H1 (cell line): ENCODE measurements around the gene RANBP17. TPM values are rescaled to one million over a fixed set of nuclear protein-coding genes. Genes with fewer than 3 reads are reported as not detected.
A peak's percentile ranks its signal among the peaks of the same experiment; 100 is the strongest.

ENCODE experiments used
- CTCF ChIA-PET: fragments of 300-600 bp; sonication (Branson Sonifier 250); formaldehyde crosslinking; loops from one replicate; lab custom pipeline; 2021; ENCODE audit not compliant: partially characterized antibody; lab: Charles Lee
- POLR2A ChIA-PET: fragments of 300-600 bp; sonication (Branson Sonifier 250); formaldehyde crosslinking; loops from one replicate; lab custom pipeline; 2021; ENCODE audit warnings: inconsistent platforms; ENCODE audit not compliant: partially characterized antibody; lab: Charles Lee
- DNase-seq, 2 experiments: peaks; one replicate each; pipeline versions ENCODE4 v3.0.0 to v3.0.0-alpha.2; 2010 to 2022; ENCODE audit warnings: low spot score in 2 of 2, low read depth in 1 of 2, mixed read lengths in 1 of 2
- FAIRE-seq: peaks from 2 replicates; lab custom pipeline; 2011; peaks lifted over from hg19 to GRCh38; lab: Jason Lieb, UNC
- H2AFZ ChIP-seq: 2 replicates; pipeline ENCODE4 v1.8.1; 2012; ENCODE audit warnings: low read length, inconsistent platforms
- H2AK5ac ChIP-seq: 2 replicates; pipeline ENCODE4 v1.6.1; 2013; ENCODE audit warnings: low read depth, low read length
- H2BK120ac ChIP-seq: replicated peaks from 2 replicates; pipeline ENCODE3; 2013; ENCODE audit warnings: low read depth, low read length, inconsistent platforms
- H2BK12ac ChIP-seq: 2 replicates; pipeline ENCODE4 v1.6.1; 2013; ENCODE audit warnings: low read depth, low read length
- H2BK15ac ChIP-seq: 2 replicates; pipeline ENCODE4 v1.6.1; 2013; ENCODE audit warnings: low read length
- H2BK20ac ChIP-seq: 2 replicates; pipeline ENCODE4 v1.6.1; 2013; ENCODE audit warnings: low read length
- H2BK5ac ChIP-seq: 2 replicates; pipeline ENCODE4 v1.6.1; 2013; ENCODE audit warnings: low read depth, low read length
- H3K14ac ChIP-seq: 2 replicates; pipeline ENCODE4 v1.6.1; 2013; ENCODE audit warnings: inconsistent platforms; ENCODE audit not compliant: insufficient read length
- H3K18ac ChIP-seq: 2 replicates; pipeline ENCODE4 v1.6.1; 2013; ENCODE audit warnings: low read length; ENCODE audit errors: extremely low read depth
- H3K23ac ChIP-seq: 2 replicates; pipeline ENCODE4 v1.6.1; 2013; ENCODE audit warnings: inconsistent platforms; ENCODE audit not compliant: insufficient read length
- H3K23me2 ChIP-seq: 2 replicates; pipeline ENCODE4 v1.6.1; 2013; ENCODE audit warnings: low read depth, low read length
- H3K27ac ChIP-seq: 2 replicates; pipeline ENCODE4 v1.6.1; 2011; ENCODE audit warnings: low read depth, low read length, inconsistent platforms
- H3K27me3 ChIP-seq, 4 experiments: replicated peaks in 1 of 4; 1 replicate in 1 of 4; 2 replicates in 3 of 4; pipeline versions ENCODE4 v1.6.1 to v1.8.1; 2011 to 2013; ENCODE audit warnings: low read length in 3 of 4, mild to moderate bottlenecking in 3 of 4, inconsistent platforms in 2 of 4, mixed read lengths in 2 of 4, moderate library complexity in 1 of 4; ENCODE audit not compliant: control insufficient read depth in 3 of 4, insufficient read depth in 3 of 4; ENCODE audit errors: extremely low read depth in 1 of 4
- H3K36me3 ChIP-seq, 4 experiments: 2 replicates each; pipeline versions ENCODE4 v1.6.1 to v1.8.1; 2011 to 2013; ENCODE audit warnings: mild to moderate bottlenecking in 4 of 4, low read length in 3 of 4, moderate library complexity in 2 of 4, control low read depth in 1 of 4, inconsistent platforms in 1 of 4; ENCODE audit not compliant: insufficient read depth in 4 of 4, control insufficient read depth in 2 of 4
- H3K4ac ChIP-seq: replicated peaks from 2 replicates; pipeline ENCODE3; 2013; ENCODE audit warnings: low read length, low read depth, mixed read lengths, inconsistent platforms; ENCODE audit not compliant: insufficient read length
- H3K4me1 ChIP-seq, 4 experiments: replicated peaks in 1 of 4; 1 replicate in 1 of 4; 2 replicates in 3 of 4; pipeline versions ENCODE4 v1.6.1 to v1.8.1; 2011 to 2013; ENCODE audit warnings: low read length in 3 of 4, inconsistent platforms in 2 of 4, mixed read lengths in 1 of 4; ENCODE audit not compliant: insufficient read depth in 4 of 4, control insufficient read depth in 3 of 4
- H3K4me2 ChIP-seq, 2 experiments: 2 replicates each; pipeline versions ENCODE4 v1.6.1 to v1.8.1; 2011 to 2013; ENCODE audit warnings: low read depth in 2 of 2, low read length in 2 of 2, control low read depth in 1 of 2, inconsistent platforms in 1 of 2, mild to moderate bottlenecking in 1 of 2; ENCODE audit not compliant: insufficient read depth in 1 of 2
- H3K4me3 ChIP-seq, 4 experiments: fragments of 200-600, 300-600 bp in 1 of 4; sonication (generic), shearing (Covaris generic), sonication (Bioruptor Twin) in 1 of 4; 2 replicates each; pipeline versions ENCODE4 v1.5.1 to v1.8.1; 2011 to 2016; ENCODE audit warnings: low read length in 4 of 4, low read depth in 3 of 4, control low read depth in 2 of 4, inconsistent platforms in 2 of 4, mild to moderate bottlenecking in 2 of 4, mixed read lengths in 1 of 4, moderate library complexity in 1 of 4; ENCODE audit not compliant: insufficient read depth in 2 of 4; ENCODE audit errors: extremely low read depth in 1 of 4
- H3K56ac ChIP-seq: replicated peaks from 2 replicates; pipeline ENCODE3; 2013; ENCODE audit warnings: low read depth, mild to moderate bottlenecking, mixed read lengths, low read length, inconsistent platforms; ENCODE audit not compliant: insufficient read length
- H3K79me1 ChIP-seq: 2 replicates; pipeline ENCODE4 v1.6.1; 2013; ENCODE audit warnings: low read depth, low read length, control low read depth
- H3K79me2 ChIP-seq, 2 experiments: 2 replicates each; pipeline versions ENCODE4 v1.6.1 to v1.8.1; 2012 to 2013; ENCODE audit warnings: low read length in 2 of 2, mild to moderate bottlenecking in 2 of 2, inconsistent platforms in 1 of 2; ENCODE audit not compliant: insufficient read depth in 2 of 2, control insufficient read depth in 1 of 2
- H3K9ac ChIP-seq, 4 experiments: replicated peaks in 1 of 4; 1 replicate in 1 of 4; 2 replicates in 3 of 4; pipeline versions ENCODE4 v1.6.1 to v1.8.1; 2011 to 2013; ENCODE audit warnings: low read depth in 3 of 4, low read length in 3 of 4, control low read depth in 2 of 4, mild to moderate bottlenecking in 2 of 4, moderate library complexity in 2 of 4, inconsistent platforms in 1 of 4; ENCODE audit errors: extremely low read depth in 1 of 4
- H3K9me3 ChIP-seq, 2 experiments: 2 replicates each; pipeline versions ENCODE4 v1.6.1 to v1.8.1; 2012 to 2013; ENCODE audit warnings: mild to moderate bottlenecking in 2 of 2, moderate library complexity in 2 of 2, control low read depth in 1 of 2, inconsistent platforms in 1 of 2, low read depth in 1 of 2, low read length in 1 of 2, mixed read lengths in 1 of 2; ENCODE audit not compliant: insufficient read depth in 2 of 2
- H4K20me1 ChIP-seq, 2 experiments: replicated peaks in 1 of 2; 2 replicates each; pipeline versions ENCODE3 to v1.8.1; 2011 to 2013; ENCODE audit warnings: inconsistent platforms in 2 of 2, low read length in 2 of 2, mild to moderate bottlenecking in 1 of 2; ENCODE audit not compliant: insufficient read depth in 2 of 2, control insufficient read depth in 1 of 2
- H4K5ac ChIP-seq: 2 replicates; pipeline ENCODE4 v1.6.1; 2013; ENCODE audit warnings: low read length, low read depth, mixed read lengths, inconsistent platforms; ENCODE audit not compliant: insufficient read length
- H4K8ac ChIP-seq: 2 replicates; pipeline ENCODE4 v1.8.0; 2013; ENCODE audit warnings: mild to moderate bottlenecking, moderate library complexity, low read length, inconsistent platforms; ENCODE audit not compliant: insufficient read depth; ENCODE audit errors: extremely low read depth
- H4K91ac ChIP-seq: replicated peaks from 2 replicates; pipeline ENCODE3; 2013; ENCODE audit warnings: low read length, mixed read lengths, inconsistent platforms; ENCODE audit not compliant: insufficient read length
- ATF2 ChIP-seq: IDR thresholded peaks from 2 replicates; pipeline ENCODE4 v1.6.1; 2012; ENCODE audit warnings: low read length, inconsistent platforms
- HDAC2 ChIP-seq, 2 experiments: fragments of 300-600 bp in 1 of 2; sonication (generic) in 1 of 2; IDR thresholded peaks; 2 replicates each; pipeline ENCODE4 v1.6.1; 2011 to 2012; ENCODE audit warnings: low read depth in 2 of 2, low read length in 2 of 2, mild to moderate bottlenecking in 2 of 2, moderate library complexity in 2 of 2, borderline replicate concordance in 1 of 2, inconsistent platforms in 1 of 2
- POLR2A ChIP-seq, 2 experiments: IDR thresholded peaks; 1 replicate in 1 of 2; 2 replicates in 1 of 2; pipeline ENCODE4 v1.6.1; 2011; ENCODE audit warnings: low read depth in 2 of 2, low read length in 2 of 2, mild to moderate bottlenecking in 2 of 2; ENCODE audit errors: control extremely low read depth in 1 of 2
- WGBS, 2 experiments: shearing (Covaris generic) in 1 of 2; methylation state at CpG; one replicate each; pipeline versions ENCODE4 v1.1.6 to v1.1.7; 2013 to 2015; ENCODE audit warnings: low lambda C conversion rate in 2 of 2, mixed read lengths in 2 of 2, inconsistent platforms in 1 of 2, low coverage in 1 of 2, missing lambda C conversion rate in 1 of 2; ENCODE audit not compliant: insufficient replicate concordance in 2 of 2, insufficient coverage in 1 of 2, insufficient read length in 1 of 2; ENCODE audit errors: extremely low coverage in 1 of 2, missing lambda C conversion rate in 1 of 2; 5-methylcytosine and 5-hydroxymethylcytosine counted together
- polyA plus RNA-seq, 7 experiments: library from polyadenylated mRNA; depleted of rRNA in 3 of 7; stranded (reverse) in 5 of 7; unstranded in 2 of 7; fragments of >200 nt in 5 of 7; fragments of 200-250 nt in 2 of 7; gene quantifications; 1 replicate in 5 of 7; 2 replicates in 1 of 7; 4 replicates in 1 of 7; pipeline versions ENCODE4 v1.2.1 to v1.2.3, GENCODE V29; 2011 to 2013; ENCODE audit warnings: missing spikeins in 2 of 7, mixed read lengths in 2 of 7
- total RNA-seq: library from RNA; stranded (reverse); fragmentation: NEBNext Ultra II Directional; extraction: Animal tissue kit (Norgen Biotek cat#: 25700); gene quantifications from 2 replicates; pipeline ENCODE4 v1.2.1, GENCODE V29; 2021

RANBP17 gene
- total and polyA plus RNA-seq, 2 of the 8 experiments (the other 6 are each of a cell fraction or from before 2014, with no cell fraction given): 8.6 to 21.3 TPM

GRCh38 chr5:171162165-171162564 is 300.3 kb downstream of the RANBP17 start:
- H2BK20ac ChIP-seq: no peak overlapping the region
- H3K18ac ChIP-seq: peak overlapping the region; percentile 24; the same call in 1 of the 2 replicates
- no peak overlapping the region for H2AFZ ChIP-seq
- H3K23me2 ChIP-seq: no peaks in the 10 kb centered on the region
- FAIRE-seq (no peak), DNase-seq (peak in 1 of 2 experiments; percentile 47)
- no peak overlapping the region for H3K9ac ChIP-seq
- H3K27ac ChIP-seq: no peak overlapping the region
- H2BK120ac ChIP-seq: no peak overlapping the region
- H4K8ac ChIP-seq: no peak overlapping the region
- no peaks in the 10 kb centered on the region for H3K79me2 ChIP-seq
- H3K36me3 ChIP-seq: no peaks in the 10 kb centered on the region
- peaks cover 0 to 1% of the 10 kb centered on the region in 2 experiments for H4K20me1 ChIP-seq
- no peak overlapping the region for H4K5ac ChIP-seq
- H3K79me1 ChIP-seq: no peaks in the 10 kb centered on the region
- no peak overlapping the region for H2AK5ac ChIP-seq
- ChIA-PET CTCF (interaction anchor here (0.6 to 2.1 kb wide), 24 partner anchors 10 to 370 kb away, joined by 3 to 10 read pairs (median 4); no protein-coding TSS in a partner anchor), POLR2A (no interaction called here)
- H3K27me3 ChIP-seq: no peaks in the 10 kb centered on the region
- H2BK12ac ChIP-seq: 0 out of 2 replicates have a peak overlapping the region, but pooled peaks have one; percentile 6
- peak overlapping the region; percentile 45; the same call in 1 of the 2 replicates for H2BK5ac ChIP-seq
- H3K4me1 ChIP-seq: peaks cover 0 to 5% (median 0%) of the 10 kb centered on the region in 4 experiments; a peak in 1 of 7 replicates
- H3K56ac ChIP-seq: no peak overlapping the region
- H2BK15ac ChIP-seq: 0 out of 2 replicates have a peak overlapping the region, but pooled peaks have one; percentile 9
- H3K14ac ChIP-seq: no peak overlapping the region
- H3K4ac ChIP-seq: no peak overlapping the region
- no peaks in the 10 kb centered on the region for H3K9me3 ChIP-seq
- H4K91ac ChIP-seq: no peak overlapping the region
- H3K4me2 ChIP-seq: no peak overlapping the region
- TF ChIP-seq ATF2 (no peak), POLR2A (IDR thresholded peaks at IDR 0.05; ENCODE audit: control extremely low read depth in 1 of 2, low read depth in 2 of 2, low read length in 2 of 2) (no peak), HDAC2 (IDR thresholded peaks at IDR 0.05; ENCODE audit: borderline replicate concordance in 1 of 2, low read depth in 2 of 2, low read length in 2 of 2) (no peak)
- no peak overlapping the region for H3K4me3 ChIP-seq
- WGBS, 2 experiments: 73% methylated on average over 1 of the region's 1 CpG; no CpG with 5 or more reads in 1 of the 2 experiments
- H3K23ac ChIP-seq: no peak overlapping the region
